Fibroblast of skin of right quadriceps (primary cell): ENCODE results near the gene MINPP1.
"Not testable (repeated sequence)": the region's sequence is repeated elsewhere in the genome, so short reads cannot be mapped to it uniquely, and the experiment has no call there.

Experiments
- DNase-seq: peaks from one replicate; pipeline ENCODE4 v3.0.0-alpha.2; 2013

The MINPP1 gene

DNA sequence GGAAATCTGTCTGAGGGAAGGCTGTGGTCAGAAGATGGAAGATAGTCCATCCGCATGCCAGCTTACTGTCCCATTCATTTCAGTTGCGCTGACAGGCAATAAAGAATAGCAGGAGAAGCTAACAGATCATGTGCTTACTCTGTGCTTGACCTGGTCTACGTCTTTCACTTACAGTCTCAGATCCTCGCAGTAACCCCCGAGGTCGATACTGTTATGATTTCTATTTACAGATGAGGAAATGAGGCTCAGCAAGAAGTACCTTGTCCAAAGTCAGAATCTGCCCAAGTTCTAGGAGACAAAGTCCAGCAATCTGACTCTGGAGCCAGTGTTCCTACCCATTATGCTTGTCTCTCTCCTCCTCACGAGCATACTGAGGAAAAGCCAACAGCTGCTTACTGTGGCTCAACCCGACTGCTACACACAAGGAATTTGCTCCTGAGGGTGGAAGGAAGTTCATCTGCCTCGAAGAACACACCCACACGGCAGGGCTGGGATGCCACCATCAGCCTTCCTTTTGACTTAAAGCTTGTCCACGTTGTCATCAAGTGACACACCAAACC is 74.2 kb downstream of the MINPP1 start:
- DNase-seq = peak; percentile 7

DNA sequence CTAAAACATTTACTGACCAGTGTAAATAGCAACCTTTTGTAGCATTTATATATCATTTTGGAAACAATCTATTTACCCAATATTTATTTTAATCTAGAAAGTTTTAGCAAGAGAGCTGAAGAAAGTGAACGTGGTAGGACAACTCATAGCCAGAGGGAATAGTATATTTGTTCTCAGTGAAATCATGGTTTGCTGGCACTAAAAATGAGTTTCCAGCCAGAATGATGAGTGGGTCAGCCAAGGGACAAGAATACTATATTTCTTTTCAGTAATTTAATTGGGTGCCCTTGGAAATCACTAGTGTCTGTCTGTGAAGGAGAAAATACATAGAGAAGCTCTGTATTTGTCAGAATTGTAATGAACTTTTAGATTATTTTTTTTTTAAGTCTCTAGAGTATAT is 74.9 kb downstream of the MINPP1 start:
- DNase-seq = no peak

DNA sequence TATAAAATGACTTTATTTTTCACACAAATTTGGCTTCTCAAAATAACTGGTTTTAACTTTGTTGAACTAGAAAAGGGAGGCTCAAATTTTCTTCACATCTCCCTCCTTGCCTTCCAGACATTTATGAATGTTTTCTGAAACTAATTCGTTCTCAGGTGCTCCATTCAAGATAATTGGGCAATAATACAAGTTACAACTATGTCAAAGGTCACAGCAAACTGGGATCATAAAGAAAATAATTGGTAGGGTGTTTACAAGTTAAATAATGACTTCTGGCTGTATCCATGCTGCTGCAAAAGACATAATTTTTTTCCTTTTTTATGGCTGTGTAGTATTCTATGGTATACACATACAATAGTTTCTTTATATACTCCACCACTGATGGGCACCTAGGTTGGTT is 75.3 kb downstream of the MINPP1 start:
- DNase-seq = no peak

DNA sequence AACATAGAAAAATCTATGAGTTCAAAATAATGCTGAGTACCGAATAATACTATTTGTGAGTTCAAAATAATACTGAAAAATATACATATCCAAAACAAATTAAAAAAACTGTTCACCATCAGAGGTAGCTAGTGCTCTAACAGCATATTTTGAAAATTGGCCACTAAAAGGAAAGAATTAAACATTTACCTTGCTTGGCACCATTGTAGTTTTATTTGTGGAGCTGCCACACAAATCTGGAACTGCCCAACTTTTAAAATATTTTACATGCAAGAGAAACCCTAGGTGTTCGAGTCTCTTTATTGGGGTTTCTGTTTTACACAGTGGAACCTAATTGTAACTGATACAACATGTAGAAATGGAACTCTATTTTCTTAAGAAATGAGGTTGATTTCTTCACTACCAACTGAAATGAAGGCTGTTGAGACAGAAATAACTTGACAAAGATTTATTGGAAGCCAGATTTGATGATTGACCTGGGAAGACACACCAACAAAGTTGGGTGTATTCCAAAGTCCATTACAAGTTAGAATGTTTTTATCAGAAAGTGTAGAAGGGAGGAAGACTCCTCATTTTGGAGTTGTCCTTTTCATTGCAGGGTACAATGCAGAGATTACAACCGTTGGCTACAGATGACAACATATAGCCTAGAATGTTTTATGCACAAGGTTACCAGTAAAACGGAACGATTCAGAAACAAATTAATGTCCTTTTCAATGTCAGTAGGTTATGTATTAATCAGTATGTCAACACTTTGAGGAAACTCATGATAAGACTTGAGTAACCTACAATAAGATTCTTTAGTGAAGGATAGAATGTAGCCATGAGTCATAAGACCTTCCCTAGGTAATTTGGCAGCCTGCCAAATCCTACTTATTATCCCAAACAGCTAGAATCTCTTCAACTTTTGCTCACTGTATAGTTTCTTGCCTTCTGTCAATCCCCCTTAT is 81.1 kb downstream of the MINPP1 start:
- DNase-seq = peak; percentile 50

DNA sequence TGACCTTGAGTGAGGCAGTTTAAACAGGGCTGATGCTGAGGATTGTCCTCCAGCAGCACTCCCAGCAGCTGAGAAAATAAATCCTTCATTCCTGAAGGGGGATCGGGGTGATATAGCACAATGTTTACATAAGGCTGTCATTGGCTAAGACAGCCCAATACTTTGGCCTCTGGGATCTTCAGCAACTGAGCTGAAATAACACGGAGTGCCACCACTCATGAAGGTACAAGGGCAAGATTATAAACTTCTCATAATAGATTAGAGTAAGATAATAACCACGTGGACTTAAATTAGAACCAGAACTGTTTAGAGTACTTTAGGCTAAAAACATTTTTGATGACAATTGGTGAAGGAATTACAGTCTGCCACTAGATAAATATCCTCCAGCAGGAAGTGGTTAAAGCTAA is 85.0 kb downstream of the MINPP1 start:
- DNase-seq = peak; percentile 29

DNA sequence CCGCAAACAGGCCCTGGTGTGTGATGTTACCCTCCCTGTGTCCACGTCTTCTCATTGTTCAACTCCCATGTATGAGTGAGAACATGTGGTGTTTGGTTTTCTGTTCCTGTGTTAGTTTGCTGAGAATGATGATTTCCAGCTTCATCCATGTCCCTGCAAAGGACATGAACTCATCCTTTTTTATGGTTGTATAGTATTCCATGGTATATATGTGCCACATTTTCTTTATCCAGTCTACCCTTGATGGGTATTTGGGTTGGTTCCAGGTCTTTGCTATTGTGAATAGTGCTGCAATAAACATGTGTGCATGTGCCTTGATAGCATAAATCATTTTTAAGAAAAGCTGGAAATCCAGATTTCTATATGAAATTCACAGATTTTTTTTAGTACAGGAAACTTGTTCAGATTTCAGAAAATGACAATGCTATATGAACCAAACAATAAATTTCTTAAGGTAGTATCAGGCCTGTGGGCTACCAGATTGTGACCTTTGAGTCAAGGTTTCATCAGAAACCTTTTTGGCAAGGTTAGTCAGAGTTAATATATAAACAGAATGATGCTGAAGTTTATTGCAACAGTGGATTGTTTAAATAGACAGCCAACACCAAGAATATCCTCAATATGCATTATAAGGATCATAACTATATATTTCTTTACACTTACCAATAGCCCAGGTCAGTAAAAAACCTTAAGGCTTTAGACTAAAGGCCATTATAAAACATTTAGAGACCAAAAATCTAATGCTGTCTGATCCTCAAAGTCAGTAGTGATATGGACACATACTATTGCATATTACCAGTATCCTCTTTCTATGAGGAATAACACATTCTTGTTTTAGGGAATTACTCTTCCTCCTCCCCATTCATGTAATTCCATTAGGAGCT is 86.3 kb downstream of the MINPP1 start:
- DNase-seq = no peak

DNA sequence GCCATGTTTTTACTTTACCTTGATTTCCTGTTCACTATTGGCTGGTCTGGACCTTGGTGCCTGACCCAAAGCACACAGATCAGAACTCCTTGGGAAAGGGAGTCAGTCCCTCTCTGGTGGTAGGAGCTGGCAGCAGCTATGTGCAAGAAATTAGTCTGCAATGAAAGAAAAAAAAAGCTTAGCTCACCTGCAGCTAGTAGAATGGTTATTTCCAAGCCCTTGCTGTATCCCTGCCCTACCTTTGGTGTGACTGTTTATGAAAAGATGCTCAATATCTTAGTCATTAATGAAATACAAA is 86.8 kb downstream of the MINPP1 start:
- DNase-seq = no peak

DNA sequence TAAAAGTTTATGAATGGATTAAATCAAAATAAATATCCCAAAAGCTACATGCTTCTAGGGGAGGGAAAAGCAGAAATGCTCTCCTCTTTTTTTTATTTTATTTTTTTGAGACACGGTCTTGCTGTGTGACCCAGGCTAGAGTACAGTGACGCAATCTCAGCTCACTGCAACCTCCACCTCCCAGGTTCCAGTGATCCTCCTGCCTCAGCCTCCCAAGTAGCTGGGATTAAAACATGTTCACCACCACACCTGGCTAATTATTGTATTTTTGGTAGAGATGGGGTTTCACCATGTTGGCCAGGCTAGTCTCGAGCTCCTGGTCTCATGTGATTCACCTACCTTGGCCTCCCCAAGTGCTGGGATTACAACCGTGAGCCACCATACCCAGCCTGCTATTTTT is 88.2 kb downstream of the MINPP1 start:
- DNase-seq = not testable (repeated sequence)

DNA sequence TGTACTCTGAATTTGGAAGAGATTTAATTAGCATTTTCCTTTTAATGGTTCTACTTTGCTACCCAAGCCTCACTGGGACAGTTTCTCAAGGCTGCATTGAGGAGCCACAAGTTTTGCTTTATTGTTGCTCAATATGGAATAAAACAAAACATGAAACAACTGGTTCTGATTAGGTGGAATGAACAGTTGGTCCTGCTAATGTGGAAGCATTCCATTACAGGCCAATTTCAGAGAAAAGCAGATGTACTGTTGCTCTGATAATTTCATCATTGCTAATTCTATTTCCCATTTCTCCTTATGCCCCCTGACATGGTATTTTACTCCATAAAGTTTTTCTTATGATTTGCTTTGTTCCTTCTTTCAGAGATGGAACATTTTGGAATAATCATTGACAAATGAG is 89.0 kb downstream of the MINPP1 start:
- DNase-seq = peak; percentile 30

DNA sequence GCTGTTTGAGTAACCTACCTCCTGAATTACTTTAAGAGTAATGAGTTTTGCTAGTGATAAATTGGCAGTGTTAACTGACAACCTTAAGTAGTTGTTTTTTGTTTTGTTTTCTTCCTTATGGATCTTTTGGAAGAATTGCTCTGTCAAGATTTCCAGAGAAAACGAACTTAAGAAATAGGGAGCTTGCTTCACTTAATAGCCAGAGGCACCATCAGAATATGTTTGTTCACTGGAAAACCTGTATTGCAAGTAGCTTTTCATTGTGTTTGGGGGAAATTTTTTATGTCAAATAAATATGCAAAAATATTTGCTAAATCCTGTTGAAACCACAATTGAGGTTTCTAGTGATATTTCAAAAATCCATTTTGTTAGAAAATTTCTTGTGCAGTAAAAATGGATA is 89.5 kb downstream of the MINPP1 start:
- no peak for DNase-seq

DNA sequence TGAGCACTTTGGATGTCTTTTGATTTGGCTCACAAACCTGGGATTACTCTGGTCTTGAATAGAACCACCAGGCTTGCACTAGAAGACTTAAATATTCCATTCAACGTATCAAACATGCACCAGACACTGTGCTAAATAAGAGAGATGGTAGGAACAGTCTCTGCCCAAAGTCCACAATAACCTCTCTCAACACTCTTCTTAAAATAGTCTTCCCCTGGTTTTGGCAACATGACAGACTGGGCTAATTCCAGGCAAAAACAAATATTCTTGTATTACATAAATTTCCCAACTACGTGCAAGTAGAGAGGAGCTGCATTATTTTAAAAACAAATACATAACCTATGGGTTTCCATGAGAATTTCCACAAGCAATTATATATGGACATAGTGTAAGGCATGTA is 90.2 kb downstream of the MINPP1 start:
- no peak for DNase-seq

DNA sequence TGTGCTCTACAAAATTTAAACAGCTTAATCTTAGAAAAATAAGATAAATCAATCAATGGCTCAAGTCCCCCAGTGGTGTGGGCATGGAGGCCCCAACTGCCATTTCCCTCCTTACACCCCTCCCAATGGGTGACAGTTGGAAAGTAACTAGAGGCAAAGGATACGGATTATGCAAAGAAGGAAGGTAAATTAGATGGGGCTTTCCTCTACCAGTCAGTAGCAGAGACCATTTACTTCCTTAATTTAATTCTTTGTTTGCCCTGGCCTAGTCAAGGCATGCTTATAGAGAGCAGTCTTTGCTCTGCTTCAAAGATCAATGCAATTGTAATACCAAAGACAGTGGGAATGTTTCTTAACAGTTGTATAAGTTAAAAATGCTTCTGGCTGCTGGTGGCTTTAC is 91.7 kb downstream of the MINPP1 start:
- DNase-seq = no peak

DNA sequence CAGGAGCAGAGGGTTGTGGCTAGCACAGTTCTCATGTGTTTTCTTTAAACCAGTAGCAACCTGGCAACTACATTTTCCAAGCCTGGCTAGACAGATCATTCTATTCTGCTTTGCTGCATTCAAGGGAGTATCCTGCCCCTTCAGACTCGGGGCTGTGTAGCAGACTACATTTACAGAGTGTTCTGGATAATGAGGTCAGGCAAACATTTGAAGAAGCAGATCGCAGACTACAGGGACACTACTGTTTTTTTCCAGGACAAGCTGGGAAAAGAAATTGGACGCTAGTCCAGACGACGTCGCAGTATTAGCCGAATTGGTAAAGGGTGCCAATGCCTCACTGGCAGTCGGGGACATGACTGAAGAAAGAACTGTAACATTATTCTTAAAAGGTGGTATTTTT is 94.0 kb downstream of the MINPP1 start:
- no peak for DNase-seq

DNA sequence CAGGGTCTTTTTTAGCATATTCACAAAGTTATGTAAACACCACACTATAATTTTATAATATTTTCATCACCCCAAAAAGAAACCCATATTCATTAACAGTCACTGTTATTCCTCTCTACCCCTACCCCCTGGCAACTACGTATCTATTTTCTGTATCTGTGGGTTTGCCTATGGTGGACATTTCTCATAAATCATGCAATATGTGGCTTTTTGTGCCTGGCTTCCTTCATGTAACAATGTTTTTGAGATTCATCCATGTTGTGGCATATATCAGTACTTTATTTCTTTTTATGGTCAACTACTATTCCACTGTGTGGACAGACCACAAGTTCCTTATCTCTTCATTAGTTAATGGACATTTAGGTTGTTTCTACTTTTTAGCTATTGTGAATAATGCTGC is 95.9 kb downstream of the MINPP1 start:
- DNase-seq = no peak
